GM18502 (cell line): ENCODE results near the gene ZNF519.

Experiments
- ATAC-seq: cut with Tn5 transposase; IDR thresholded peaks from one replicate; pipeline ENCODE4 v1.9.1; 2021; ENCODE audit warnings: mild to moderate bottlenecking; ENCODE audit not compliant: unreplicated experiment, poor library complexity

The ZNF519 gene

GRCh38 chr18:14100503-14101286, 31.5 kb downstream of the ZNF519 start:
- no peak for ATAC-seq

GRCh38 chr18:14098428-14098827, 33.8 kb downstream of the ZNF519 start:
- no peak for ATAC-seq

- ATAC-seq = no peak
Measured at GRCh38 chr18:14097761-14098160, 34.5 kb downstream of the ZNF519 start.

GRCh38 chr18:14093307-14093915, 38.8 kb downstream of the ZNF519 start:
- no peak for ATAC-seq

GRCh38 chr18:14092625-14093306, 39.5 kb downstream of the ZNF519 start:
- no peak for ATAC-seq

- ATAC-seq = no peak
Measured at GRCh38 chr18:14089781-14090180, 42.5 kb downstream of the ZNF519 start.

GRCh38 chr18:14089191-14089590, 43.0 kb downstream of the ZNF519 start:
- ATAC-seq = no peak

- ATAC-seq = peak; percentile 73
Measured at GRCh38 chr18:14086458-14087231, 45.6 kb downstream of the ZNF519 start.

- ATAC-seq = no peak
Measured at GRCh38 chr18:14085770-14086457, 46.3 kb downstream of the ZNF519 start.

- ATAC-seq = no peak
Measured at GRCh38 chr18:14075196-14075595, 57.0 kb downstream of the ZNF519 start.

- no peak for ATAC-seq
Measured at GRCh38 chr18:14074187-14074586, 58.0 kb downstream of the ZNF519 start.

GRCh38 chr18:14053661-14054060, 78.6 kb downstream of the ZNF519 start:
- no peak for ATAC-seq
